A549 (cell line): Measurements from ENCODE around the gene COL19A1. TPM values are rescaled to one million over a fixed set of nuclear protein-coding genes. Genes with fewer than 3 reads are reported as not detected.

Experiments used
- ATAC-seq, 2 experiments: fragments of 200-7000 bp in 1 of 2; fragments of >200 bp in 1 of 2; cut with Nextera tagmentation in 1 of 2; cut with Tn5 transposase in 1 of 2; 3 replicates each; pipeline versions ENCODE4 v1.8.0 to v1.9.1; 2018 to 2020; ENCODE audit warnings: mild to moderate bottlenecking in 1 of 2, moderate library complexity in 1 of 2
- CTCF ChIA-PET: fragments of 300-600 bp; sonication (Branson Sonifier 250); formaldehyde crosslinking; extraction: SDS; loops from one replicate; lab custom pipeline; 2021; ENCODE audit warnings: antibody characterized with exemption, inconsistent platforms; lab: Yijun Ruan, JAX
- POLR2A ChIA-PET: fragments of 350-600 bp; formaldehyde crosslinking; extraction: SDS; loops from one replicate; lab custom pipeline; 2021; ENCODE audit warnings: antibody characterized with exemption, inconsistent platforms; lab: Yijun Ruan, JAX
- DNase-seq, 2 experiments: peaks; one replicate each; pipeline versions ENCODE4 v3.0.0 to v3.0.0-alpha.2; 2011 to 2016; ENCODE audit warnings: low read depth in 1 of 2, low spot score in 1 of 2
- FAIRE-seq: peaks from 2 replicates; lab custom pipeline; 2011; peaks lifted over from hg19 to GRCh38; lab: Jason Lieb, UNC
- H3K27ac ChIP-seq, 2 experiments: fragments of >200 bp; sonication (Bioruptor Twin); formaldehyde crosslinking; 3 replicates each; pipeline ENCODE4 v1.5.1; 2016 to 2017
- H3K4me1 ChIP-seq: fragments of >200 bp; sonication (Bioruptor Twin); formaldehyde crosslinking; 3 replicates; pipeline ENCODE4 v1.6.1; 2016
- H3K4me2 ChIP-seq: fragments of >200 bp; sonication (Bioruptor Twin); formaldehyde crosslinking; 3 replicates; pipeline ENCODE4 v1.6.1; 2016
- H3K4me3 ChIP-seq: fragments of >200 bp; sonication (Bioruptor Twin); formaldehyde crosslinking; 3 replicates; pipeline ENCODE4 v1.5.1; 2016
- H3K9me3 ChIP-seq: fragments of >200 bp; sonication (Bioruptor Twin); formaldehyde crosslinking; 3 replicates; pipeline ENCODE4 v1.6.1; 2016
- CBX8 ChIP-seq: fragments of 200-600 bp; sonication (generic); IDR thresholded peaks from 2 replicates; pipeline ENCODE4 v1.6.1; 2016
- HOXA7 ChIP-seq: fragments of 250-450 bp; sonication (Bioruptor Pico); IDR thresholded peaks from 2 replicates; pipeline ENCODE4 v1.5.0; 2020; ENCODE audit warnings: mild to moderate bottlenecking, moderate library complexity
- HOXB13 ChIP-seq: fragments of 250-450 bp; sonication (Bioruptor Pico); IDR thresholded peaks from 2 replicates; pipeline ENCODE4 v1.5.0; 2020; ENCODE audit warnings: low read depth, mild to moderate bottlenecking, moderate library complexity
- HOXB5 ChIP-seq: fragments of 250-450 bp; sonication (Bioruptor Pico); IDR thresholded peaks from 2 replicates; pipeline ENCODE4 v1.5.0; 2020; ENCODE audit warnings: mild to moderate bottlenecking, moderate library complexity
- KDM5A ChIP-seq: fragments of 200-600 bp; sonication (generic); IDR thresholded peaks from 2 replicates; pipeline ENCODE4 v1.6.1; 2016; ENCODE audit warnings: antibody characterized with exemption, mild to moderate bottlenecking
- MAZ ChIP-seq: fragments of 150-350 bp; IDR thresholded peaks from 2 replicates; pipeline ENCODE4 v1.6.1; 2014; ENCODE audit warnings: antibody characterized with exemption, low read depth, low read length, borderline replicate concordance
- MYC ChIP-seq: IDR thresholded peaks from 2 replicates; pipeline ENCODE4 v1.6.1; 2012; ENCODE audit warnings: mild to moderate bottlenecking, inconsistent platforms, low read length, improper control_type of control experiment, borderline replicate concordance
- NR3C1 ChIP-seq: fragments of >200 bp; sonication (Bioruptor Twin); formaldehyde crosslinking; IDR thresholded peaks from 3 replicates; pipeline ENCODE4 v1.6.1; 2017
- PHF8 ChIP-seq: fragments of 200-600 bp; sonication (generic); IDR thresholded peaks from 2 replicates; pipeline ENCODE4 v1.6.1; 2016; ENCODE audit warnings: low read depth, mild to moderate bottlenecking, antibody characterized with exemption, moderate library complexity, borderline replicate concordance
- RARB ChIP-seq: fragments of 250-450 bp; sonication (Bioruptor Pico); IDR thresholded peaks from 2 replicates; pipeline ENCODE4 v1.8.0; 2021; ENCODE audit warnings: mild to moderate bottlenecking, moderate library complexity
- SMC3 ChIP-seq: fragments of >200 bp; sonication (Bioruptor Twin); formaldehyde crosslinking; IDR thresholded peaks from 3 replicates; pipeline ENCODE4 v1.6.1; 2018; ENCODE audit warnings: inconsistent platforms
- SREBF2 ChIP-seq: fragments of 450-650 bp; IDR thresholded peaks from 2 replicates; pipeline ENCODE4 v1.6.1; 2014; ENCODE audit warnings: mild to moderate bottlenecking, moderate library complexity
- TFCP2L1 ChIP-seq: fragments of 250-450 bp; sonication (Bioruptor Pico); IDR thresholded peaks from 2 replicates; pipeline ENCODE4 v1.5.0; 2021; ENCODE audit warnings: mild to moderate bottlenecking
- ZC3H11A ChIP-seq: fragments of 450-650 bp; IDR thresholded peaks from 2 replicates; pipeline ENCODE4 v1.6.1; 2014; ENCODE audit warnings: antibody characterized with exemption, mild to moderate bottlenecking
- ZFP36 ChIP-seq: fragments of 450-650 bp; IDR thresholded peaks from 2 replicates; pipeline ENCODE4 v1.6.1; 2014; ENCODE audit warnings: borderline replicate concordance; ENCODE audit not compliant: partially characterized antibody
- WGBS: methylation state at CpG from one replicate; pipeline ENCODE4 v1.1.6; 2017; ENCODE audit errors: missing lambda C conversion rate; 5-methylcytosine and 5-hydroxymethylcytosine counted together
- polyA plus RNA-seq, 4 experiments: library from polyadenylated mRNA; depleted of rRNA in 3 of 4; stranded (reverse); fragments of >200 nt; fragmentation: RNase III in 1 of 4; extraction: RNeasy Plus Mini Kit Qiagen cat#74134 plus additional on column Dnase treatment in 1 of 4; gene quantifications; 2 replicates in 3 of 4; 3 replicates in 1 of 4; pipeline ENCODE4 v1.2.3, GENCODE V29; 2011 to 2017
- TF ChIP-seq, protein P1 (sequence below): fragments of 200-600 bp; sonication (generic); IDR thresholded peaks from 2 replicates; pipeline ENCODE4 v1.6.1; 2016; ENCODE audit warnings: antibody characterized with exemption, mild to moderate bottlenecking, moderate library complexity
- TF ChIP-seq, protein P2 (sequence below): fragments of 250-450 bp; sonication (Bioruptor Pico); IDR thresholded peaks from 2 replicates; pipeline ENCODE4 v1.5.0; 2021; ENCODE audit warnings: mild to moderate bottlenecking, moderate library complexity, borderline replicate concordance
- TF ChIP-seq, protein P3 (sequence below): IDR thresholded peaks from 2 replicates; pipeline ENCODE4 v1.6.1; 2012
- TF ChIP-seq, protein P4 (sequence below): fragments of 250-450 bp; sonication (Bioruptor Pico); IDR thresholded peaks from 2 replicates; pipeline ENCODE4 v1.5.0; 2020; ENCODE audit warnings: low read depth, mild to moderate bottlenecking, moderate library complexity
- TF ChIP-seq, protein P5 (sequence below): fragments of >200 bp; sonication (Bioruptor Twin); formaldehyde crosslinking; IDR thresholded peaks from 2 replicates; pipeline ENCODE4 v1.6.1; 2016
- TF ChIP-seq, protein P6 (sequence below): fragments of >200 bp; sonication (Bioruptor Twin); formaldehyde crosslinking; IDR thresholded peaks from 3 replicates; pipeline ENCODE4 v1.5.1; 2016
- TF ChIP-seq, protein P7 (sequence below): IDR thresholded peaks from 2 replicates; pipeline ENCODE4 v1.6.1; 2012; ENCODE audit warnings: low read depth, borderline replicate concordance
- TF ChIP-seq, protein P8 (sequence below): fragments of >200 bp; sonication (Bioruptor Twin); formaldehyde crosslinking; IDR thresholded peaks from 3 replicates; pipeline ENCODE4 v1.6.1; 2016

The COL19A1 gene
- polyA plus RNA-seq, 2 of the 4 experiments (the other 2 are of a cell fraction): not detected

DNA sequence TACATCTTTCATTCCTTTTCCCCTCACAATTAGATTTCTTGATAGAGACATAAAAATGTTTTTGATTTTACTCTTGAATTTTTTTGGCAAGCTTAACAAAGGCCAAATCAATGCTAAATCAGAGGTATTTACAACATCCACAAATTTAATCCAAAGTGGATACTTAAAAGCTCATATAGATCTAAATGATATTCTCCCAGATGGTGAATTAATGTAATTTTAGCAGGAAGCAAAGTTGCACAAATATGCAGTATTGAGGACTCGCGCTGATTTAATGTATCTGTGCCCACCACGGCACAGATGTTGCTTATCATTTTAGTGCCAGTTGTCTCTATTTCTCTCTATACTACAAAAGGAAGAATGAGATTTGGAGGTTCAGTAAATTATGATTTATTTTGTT, 167.4 kb downstream of the COL19A1 start:
- TF ChIP-seq CBX8: no peak
- TF ChIP-seq NR3C1: no peak
- TF ChIP-seq SMC3: no peak
- TF ChIP-seq HOXB13 (CRISPR knock-in tag): no peak
- TF ChIP-seq, protein P1, sequence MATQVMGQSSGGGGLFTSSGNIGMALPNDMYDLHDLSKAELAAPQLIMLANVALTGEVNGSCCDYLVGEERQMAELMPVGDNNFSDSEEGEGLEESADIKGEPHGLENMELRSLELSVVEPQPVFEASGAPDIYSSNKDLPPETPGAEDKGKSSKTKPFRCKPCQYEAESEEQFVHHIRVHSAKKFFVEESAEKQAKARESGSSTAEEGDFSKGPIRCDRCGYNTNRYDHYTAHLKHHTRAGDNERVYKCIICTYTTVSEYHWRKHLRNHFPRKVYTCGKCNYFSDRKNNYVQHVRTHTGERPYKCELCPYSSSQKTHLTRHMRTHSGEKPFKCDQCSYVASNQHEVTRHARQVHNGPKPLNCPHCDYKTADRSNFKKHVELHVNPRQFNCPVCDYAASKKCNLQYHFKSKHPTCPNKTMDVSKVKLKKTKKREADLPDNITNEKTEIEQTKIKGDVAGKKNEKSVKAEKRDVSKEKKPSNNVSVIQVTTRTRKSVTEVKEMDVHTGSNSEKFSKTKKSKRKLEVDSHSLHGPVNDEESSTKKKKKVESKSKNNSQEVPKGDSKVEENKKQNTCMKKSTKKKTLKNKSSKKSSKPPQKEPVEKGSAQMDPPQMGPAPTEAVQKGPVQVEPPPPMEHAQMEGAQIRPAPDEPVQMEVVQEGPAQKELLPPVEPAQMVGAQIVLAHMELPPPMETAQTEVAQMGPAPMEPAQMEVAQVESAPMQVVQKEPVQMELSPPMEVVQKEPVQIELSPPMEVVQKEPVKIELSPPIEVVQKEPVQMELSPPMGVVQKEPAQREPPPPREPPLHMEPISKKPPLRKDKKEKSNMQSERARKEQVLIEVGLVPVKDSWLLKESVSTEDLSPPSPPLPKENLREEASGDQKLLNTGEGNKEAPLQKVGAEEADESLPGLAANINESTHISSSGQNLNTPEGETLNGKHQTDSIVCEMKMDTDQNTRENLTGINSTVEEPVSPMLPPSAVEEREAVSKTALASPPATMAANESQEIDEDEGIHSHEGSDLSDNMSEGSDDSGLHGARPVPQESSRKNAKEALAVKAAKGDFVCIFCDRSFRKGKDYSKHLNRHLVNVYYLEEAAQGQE: no peak
- no peak for TF ChIP-seq RARB (CRISPR knock-in tag)
- TF ChIP-seq, protein P2, sequence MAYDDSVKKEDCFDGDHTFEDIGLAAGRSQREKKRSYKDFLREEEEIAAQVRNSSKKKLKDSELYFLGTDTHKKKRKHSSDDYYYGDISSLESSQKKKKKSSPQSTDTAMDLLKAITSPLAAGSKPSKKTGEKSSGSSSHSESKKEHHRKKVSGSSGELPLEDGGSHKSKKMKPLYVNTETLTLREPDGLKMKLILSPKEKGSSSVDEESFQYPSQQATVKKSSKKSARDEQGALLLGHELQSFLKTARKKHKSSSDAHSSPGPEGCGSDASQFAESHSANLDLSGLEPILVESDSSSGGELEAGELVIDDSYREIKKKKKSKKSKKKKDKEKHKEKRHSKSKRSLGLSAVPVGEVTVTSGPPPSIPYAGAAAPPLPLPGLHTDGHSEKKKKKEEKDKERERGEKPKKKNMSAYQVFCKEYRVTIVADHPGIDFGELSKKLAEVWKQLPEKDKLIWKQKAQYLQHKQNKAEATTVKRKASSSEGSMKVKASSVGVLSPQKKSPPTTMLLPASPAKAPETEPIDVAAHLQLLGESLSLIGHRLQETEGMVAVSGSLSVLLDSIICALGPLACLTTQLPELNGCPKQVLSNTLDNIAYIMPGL: no peak
- TF ChIP-seq, protein P3, sequence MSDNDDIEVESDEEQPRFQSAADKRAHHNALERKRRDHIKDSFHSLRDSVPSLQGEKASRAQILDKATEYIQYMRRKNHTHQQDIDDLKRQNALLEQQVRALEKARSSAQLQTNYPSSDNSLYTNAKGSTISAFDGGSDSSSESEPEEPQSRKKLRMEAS: no peak
- TF ChIP-seq HOXB5 (CRISPR knock-in tag): no peak
- TF ChIP-seq SREBF2: no peak
- no peak overlapping the region for H3K4me3 ChIP-seq
- ChIA-PET CTCF (no interaction called here), POLR2A (no interaction called here)
- H3K9me3 ChIP-seq: no peaks in the 10 kb centered on the region
- H3K27ac ChIP-seq: no peak overlapping the region
- no peaks in the 10 kb centered on the region for H3K4me1 ChIP-seq
- FAIRE-seq (no peak), ATAC-seq (no peak), DNase-seq (no peak)
- 35% methylated on average over 3 of the region's 3 CpGs for WGBS
- H3K4me2 ChIP-seq: no peak overlapping the region

DNA sequence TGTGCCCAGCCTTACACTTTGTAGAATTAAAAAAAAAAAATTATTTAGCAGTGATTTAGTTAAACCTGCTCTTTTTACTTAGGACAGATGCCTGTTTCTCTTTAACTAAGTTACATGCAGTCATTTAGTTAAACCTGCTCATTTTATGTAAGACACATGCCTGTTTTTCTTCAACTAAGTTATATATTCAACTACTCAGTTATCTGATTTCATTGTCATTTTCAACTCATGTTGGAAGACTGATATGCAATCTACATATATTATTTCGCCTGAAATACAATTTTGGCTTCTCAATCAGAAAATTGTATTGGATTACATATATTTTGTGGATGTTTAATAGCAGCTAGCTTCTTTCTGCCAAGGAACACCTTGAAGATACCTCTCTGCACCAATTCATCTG, 171.1 kb downstream of the COL19A1 start:
- H3K4me1 ChIP-seq: no peaks in the 10 kb centered on the region
- ATAC-seq: no peak
- POLR2A ChIA-PET: no interaction called here
- CTCF ChIA-PET: no interaction called here
- TF ChIP-seq, protein P3: no peak
- TF ChIP-seq, protein P4, sequence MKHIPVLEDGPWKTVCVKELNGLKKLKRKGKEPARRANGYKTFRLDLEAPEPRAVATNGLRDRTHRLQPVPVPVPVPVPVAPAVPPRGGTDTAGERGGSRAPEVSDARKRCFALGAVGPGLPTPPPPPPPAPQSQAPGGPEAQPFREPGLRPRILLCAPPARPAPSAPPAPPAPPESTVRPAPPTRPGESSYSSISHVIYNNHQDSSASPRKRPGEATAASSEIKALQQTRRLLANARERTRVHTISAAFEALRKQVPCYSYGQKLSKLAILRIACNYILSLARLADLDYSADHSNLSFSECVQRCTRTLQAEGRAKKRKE (CRISPR knock-in tag): no peak
- TF ChIP-seq, protein P5, sequence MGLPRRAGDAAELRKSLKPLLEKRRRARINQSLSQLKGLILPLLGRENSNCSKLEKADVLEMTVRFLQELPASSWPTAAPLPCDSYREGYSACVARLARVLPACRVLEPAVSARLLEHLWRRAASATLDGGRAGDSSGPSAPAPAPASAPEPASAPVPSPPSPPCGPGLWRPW: no peak
- TF ChIP-seq ZC3H11A (no peak), ZFP36 (no peak), PHF8 (no peak), MAZ (no peak), SREBF2 (no peak), KDM5A (no peak), HOXA7 (CRISPR knock-in tag) (no peak), TFCP2L1 (CRISPR knock-in tag) (no peak), MYC (no peak), CBX8 (no peak)
- TF ChIP-seq, protein P6, sequence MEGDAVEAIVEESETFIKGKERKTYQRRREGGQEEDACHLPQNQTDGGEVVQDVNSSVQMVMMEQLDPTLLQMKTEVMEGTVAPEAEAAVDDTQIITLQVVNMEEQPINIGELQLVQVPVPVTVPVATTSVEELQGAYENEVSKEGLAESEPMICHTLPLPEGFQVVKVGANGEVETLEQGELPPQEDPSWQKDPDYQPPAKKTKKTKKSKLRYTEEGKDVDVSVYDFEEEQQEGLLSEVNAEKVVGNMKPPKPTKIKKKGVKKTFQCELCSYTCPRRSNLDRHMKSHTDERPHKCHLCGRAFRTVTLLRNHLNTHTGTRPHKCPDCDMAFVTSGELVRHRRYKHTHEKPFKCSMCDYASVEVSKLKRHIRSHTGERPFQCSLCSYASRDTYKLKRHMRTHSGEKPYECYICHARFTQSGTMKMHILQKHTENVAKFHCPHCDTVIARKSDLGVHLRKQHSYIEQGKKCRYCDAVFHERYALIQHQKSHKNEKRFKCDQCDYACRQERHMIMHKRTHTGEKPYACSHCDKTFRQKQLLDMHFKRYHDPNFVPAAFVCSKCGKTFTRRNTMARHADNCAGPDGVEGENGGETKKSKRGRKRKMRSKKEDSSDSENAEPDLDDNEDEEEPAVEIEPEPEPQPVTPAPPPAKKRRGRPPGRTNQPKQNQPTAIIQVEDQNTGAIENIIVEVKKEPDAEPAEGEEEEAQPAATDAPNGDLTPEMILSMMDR: no peak
- TF ChIP-seq, protein P7, sequence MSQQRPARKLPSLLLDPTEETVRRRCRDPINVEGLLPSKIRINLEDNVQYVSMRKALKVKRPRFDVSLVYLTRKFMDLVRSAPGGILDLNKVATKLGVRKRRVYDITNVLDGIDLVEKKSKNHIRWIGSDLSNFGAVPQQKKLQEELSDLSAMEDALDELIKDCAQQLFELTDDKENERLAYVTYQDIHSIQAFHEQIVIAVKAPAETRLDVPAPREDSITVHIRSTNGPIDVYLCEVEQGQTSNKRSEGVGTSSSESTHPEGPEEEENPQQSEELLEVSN: no peak
- TF ChIP-seq, protein P8, sequence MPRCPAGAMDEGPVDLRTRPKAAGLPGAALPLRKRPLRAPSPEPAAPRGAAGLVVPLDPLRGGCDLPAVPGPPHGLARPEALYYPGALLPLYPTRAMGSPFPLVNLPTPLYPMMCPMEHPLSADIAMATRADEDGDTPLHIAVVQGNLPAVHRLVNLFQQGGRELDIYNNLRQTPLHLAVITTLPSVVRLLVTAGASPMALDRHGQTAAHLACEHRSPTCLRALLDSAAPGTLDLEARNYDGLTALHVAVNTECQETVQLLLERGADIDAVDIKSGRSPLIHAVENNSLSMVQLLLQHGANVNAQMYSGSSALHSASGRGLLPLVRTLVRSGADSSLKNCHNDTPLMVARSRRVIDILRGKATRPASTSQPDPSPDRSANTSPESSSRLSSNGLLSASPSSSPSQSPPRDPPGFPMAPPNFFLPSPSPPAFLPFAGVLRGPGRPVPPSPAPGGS: no peak
- TF ChIP-seq, all 56 proteins: peak for 0
- DNase-seq (no peak), FAIRE-seq (no peak)
- H3K27ac ChIP-seq: no peak overlapping the region
- H3K4me2 ChIP-seq: no peak overlapping the region
- WGBS: 8% methylated on average over 1 of the region's 1 CpG
- H3K9me3 ChIP-seq: no peaks in the 10 kb centered on the region
- H3K4me3 ChIP-seq: no peak overlapping the region
